Epithelial cell of proximal tubule (primary cell): ENCODE data around the gene THAP7. TPM values are rescaled to one million over a fixed set of nuclear protein-coding genes. Genes with fewer than 3 reads are reported as not detected.

ENCODE experiments used
- DNase-seq: peaks from one replicate; pipeline ENCODE4 v3.0.0-alpha.2; 2011; ENCODE audit warnings: low read depth
- H3K4me3 ChIP-seq: 2 replicates; pipeline ENCODE4 v1.5.1; 2011; ENCODE audit warnings: low read depth, mild to moderate bottlenecking, low read length
- total RNA-seq: library from RNA; depleted of rRNA; stranded (reverse); fragments of >200 nt; gene quantifications from 2 replicates; pipeline ENCODE4 v1.2.3, GENCODE V29; 2015
- TF ChIP-seq, protein P1 (sequence below): conservative IDR thresholded peaks from 2 replicates; pipeline ENCODE4 v1.5.1; 2012; ENCODE audit warnings: low read depth, mild to moderate bottlenecking, low read length

THAP7 gene
- total RNA-seq, 1 donor from 2014 or later = 24.6 TPM

DNA sequence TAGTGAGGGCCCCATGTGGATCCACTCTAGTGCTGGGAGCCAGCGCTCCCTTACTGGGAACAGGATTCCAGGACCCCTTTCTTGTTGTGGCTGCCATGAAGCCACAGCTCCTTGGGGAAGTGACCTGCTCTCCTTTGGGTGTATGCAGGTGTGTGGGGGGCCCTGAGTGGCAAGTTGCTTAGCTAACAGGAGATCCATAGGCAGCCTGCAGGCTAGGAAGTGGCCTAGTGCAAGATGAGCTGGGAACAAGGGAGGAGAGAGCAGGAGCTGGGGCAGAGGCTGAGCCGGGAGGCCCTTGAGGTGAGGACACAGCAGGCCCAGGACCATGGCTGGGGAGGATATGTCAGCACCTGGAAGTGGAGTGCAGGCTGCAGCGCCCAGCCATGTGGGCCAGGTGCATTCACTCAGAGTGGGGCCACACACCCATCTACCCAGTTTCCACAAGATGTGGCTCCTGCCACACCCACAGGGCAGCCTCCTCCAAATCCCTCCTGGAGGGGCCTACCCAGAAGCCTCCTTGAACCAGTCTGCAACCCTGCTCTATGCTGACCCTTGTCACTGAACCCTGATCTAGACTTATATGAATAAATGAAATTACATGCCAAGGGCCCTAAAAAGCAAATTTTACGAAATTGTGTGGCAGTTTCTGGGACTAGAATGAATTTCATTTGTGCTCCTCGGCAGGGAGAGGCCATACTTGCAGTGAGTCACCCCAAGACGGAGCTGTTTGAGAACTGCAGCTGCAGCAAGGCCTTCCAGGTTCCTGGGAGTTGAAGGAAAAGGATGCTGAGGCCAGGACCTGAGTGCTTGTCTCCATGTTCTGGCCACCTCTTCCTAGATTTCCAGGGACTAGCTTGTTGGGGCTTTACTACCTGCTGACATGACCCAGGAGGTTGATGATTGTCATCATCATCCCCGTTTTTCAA lies 3.2 kb downstream of the THAP7 start:
- DNase-seq = no peak
- H3K4me3 ChIP-seq = no peak overlapping the region
- TF ChIP-seq, protein P1, sequence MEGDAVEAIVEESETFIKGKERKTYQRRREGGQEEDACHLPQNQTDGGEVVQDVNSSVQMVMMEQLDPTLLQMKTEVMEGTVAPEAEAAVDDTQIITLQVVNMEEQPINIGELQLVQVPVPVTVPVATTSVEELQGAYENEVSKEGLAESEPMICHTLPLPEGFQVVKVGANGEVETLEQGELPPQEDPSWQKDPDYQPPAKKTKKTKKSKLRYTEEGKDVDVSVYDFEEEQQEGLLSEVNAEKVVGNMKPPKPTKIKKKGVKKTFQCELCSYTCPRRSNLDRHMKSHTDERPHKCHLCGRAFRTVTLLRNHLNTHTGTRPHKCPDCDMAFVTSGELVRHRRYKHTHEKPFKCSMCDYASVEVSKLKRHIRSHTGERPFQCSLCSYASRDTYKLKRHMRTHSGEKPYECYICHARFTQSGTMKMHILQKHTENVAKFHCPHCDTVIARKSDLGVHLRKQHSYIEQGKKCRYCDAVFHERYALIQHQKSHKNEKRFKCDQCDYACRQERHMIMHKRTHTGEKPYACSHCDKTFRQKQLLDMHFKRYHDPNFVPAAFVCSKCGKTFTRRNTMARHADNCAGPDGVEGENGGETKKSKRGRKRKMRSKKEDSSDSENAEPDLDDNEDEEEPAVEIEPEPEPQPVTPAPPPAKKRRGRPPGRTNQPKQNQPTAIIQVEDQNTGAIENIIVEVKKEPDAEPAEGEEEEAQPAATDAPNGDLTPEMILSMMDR = no peak

DNA sequence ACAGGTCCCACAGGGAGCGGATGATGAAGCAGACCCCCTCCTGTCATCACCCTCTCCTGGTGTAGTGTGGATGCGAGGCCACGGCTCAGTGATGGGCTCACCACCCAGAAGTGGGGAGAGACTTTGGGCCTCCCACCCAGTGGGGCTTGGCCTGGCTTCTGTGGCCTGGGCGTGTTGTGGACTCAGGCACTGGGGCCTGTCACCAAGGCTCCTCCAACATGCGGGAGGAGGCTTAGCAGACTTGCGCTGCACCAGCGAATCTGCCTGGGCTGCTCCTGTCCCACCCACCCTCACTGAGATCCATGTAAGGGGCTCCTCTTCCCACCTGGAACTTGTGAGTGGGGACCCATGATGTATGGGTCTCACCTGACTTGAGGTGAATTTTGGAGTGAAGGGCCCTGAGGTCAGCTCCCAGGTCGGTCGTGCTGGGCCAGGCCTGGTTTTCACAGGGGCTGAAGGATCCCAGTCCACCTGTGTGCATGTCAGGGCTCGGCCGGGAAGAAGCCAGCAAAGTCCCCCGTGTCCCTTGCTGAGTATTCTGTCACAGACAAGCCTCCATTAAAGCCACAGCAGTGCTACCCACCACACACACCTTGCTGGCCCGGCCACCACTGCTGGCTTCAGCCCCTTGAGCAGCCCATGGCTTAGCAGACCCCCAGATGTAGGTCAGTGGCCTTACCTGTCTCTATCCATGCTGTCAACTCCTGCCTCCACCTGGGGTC lies 4.2 kb downstream of the THAP7 start:
- TF ChIP-seq, protein P1 = no peak
- DNase-seq = no peak
- no peak overlapping the region for H3K4me3 ChIP-seq

DNA sequence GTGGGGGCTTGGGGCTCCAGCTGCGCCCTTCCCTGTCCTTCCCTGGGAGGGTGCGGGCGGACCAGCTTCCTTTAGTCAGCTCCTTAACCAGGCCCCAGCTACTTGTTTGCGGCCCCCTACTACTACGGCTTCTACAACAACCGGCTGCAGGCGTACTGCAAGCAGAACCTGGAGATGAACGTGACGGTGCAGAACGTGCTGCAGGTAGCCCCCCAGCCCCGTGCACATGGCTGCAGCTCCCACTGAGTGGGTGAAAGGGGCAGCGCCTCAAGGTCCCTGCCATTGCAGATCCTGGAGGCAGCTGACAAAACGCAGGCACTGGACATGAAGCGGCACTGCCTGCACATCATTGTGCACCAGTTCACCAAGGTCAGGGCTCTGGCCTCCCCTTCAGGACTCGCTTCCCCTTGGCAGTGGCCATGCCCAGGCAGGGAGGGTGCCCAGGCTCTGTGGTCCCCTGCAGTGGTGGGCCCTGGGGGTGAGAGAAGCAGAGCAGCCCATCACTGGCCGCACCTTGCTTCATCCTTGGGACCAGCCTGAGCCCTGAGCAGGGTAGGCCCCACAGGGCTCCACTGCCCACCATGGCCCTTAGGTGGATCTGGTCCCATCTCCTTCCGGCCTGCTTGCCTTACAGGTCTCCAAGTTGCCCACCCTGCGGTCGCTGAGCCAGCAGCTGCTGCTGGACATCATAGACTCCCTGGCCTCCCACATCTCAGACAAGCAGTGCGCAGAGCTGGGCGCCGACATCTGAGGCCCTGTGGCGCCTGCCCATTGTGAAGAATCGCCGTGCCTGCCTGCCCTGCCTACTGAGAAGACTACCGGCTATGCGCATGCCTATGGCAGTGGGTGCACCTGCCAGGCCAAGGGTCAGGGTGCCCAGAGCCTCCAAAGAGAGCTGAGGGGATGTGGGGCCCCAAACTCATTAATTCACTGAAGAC lies 5.1 kb downstream of the THAP7 start:
- H3K4me3 ChIP-seq = no peak overlapping the region
- TF ChIP-seq, protein P1 = no peak
- DNase-seq = no peak

DNA sequence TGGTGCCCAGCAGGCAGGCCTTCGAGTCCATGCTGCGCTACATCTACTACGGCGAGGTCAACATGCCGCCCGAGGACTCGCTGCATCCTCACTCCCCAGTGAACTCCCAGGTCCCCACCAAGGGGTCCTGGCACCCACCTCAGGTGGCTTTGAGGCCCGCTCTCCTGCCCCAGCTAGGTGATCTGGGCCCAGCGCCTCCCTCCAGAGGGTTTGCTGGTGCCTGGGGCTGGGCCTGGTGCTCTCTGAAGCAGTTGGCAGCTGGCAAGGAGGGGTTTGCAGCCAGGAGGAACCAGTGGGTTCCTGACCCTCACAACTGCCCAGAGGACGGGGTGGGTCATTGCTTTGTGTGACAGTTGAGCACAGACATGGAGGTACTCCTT lies 5.9 kb downstream of the THAP7 start:
- no peak for DNase-seq
- TF ChIP-seq, protein P1 = no peak
- H3K4me3 ChIP-seq = no peak overlapping the region

DNA sequence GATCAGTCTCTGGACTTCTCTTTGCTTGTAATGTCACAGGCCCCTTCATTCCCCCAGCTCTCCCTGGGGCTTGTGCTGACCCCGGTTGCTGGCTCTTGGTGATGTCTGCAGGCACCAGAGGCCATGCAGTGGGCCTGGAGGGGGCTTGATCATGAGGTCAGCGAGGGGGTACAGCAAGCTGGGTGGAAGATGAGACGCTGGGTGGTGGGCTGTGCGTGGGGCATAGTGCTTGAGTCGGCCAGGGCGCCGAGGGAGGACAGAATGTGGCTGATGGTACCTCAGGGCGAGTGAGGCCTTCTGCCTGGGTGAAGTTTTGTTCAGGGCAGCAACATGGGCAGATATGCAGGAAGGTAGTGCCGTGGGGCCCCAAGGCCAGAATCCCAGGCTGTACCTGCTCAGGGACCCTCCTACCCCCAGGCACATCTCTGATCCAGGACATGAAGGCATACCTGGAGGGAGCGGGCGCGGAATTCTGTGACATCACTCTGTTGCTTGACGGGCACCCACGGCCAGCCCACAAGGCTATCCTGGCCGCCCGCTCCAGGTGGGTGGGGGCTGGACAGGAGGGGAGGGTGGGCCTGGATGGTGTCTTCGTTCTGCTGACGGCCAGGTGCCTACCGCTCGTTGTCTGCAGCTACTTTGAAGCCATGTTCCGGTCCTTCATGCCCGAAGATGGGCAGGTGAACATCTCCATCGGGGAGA lies 6.4 kb downstream of the THAP7 start:
- no peak for DNase-seq
- no peak overlapping the region for H3K4me3 ChIP-seq
- TF ChIP-seq, protein P1 = no peak

DNA sequence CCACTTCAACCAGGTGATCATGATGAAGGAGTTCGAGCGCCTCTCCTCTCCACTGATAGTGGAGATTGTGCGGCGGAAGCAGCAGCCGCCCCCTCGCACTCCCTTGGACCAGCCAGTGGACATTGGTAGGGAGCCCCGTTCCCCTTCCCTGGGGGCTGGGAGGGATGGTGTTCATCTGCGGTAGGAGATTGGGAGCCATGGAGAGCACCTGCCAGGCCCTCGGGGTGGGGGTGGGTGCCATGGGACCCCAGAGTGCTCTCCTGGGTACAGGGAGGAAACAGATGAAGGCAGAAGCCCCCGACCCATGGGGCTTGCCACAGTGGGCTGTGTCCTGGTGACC lies 7.0 kb downstream of the THAP7 start:
- DNase-seq = no peak
- no peak overlapping the region for H3K4me3 ChIP-seq
- TF ChIP-seq, protein P1 = no peak
